Measurements from ENCODE around the gene KRTAP10-1.

KRTAP10-1 gene

GRCh38 chr21:44513389-44514217 lies 26.4 kb downstream of the KRTAP10-1 start:
- DNase-seq (ENCODE audit: low read depth): no peak
- H3K4me3 ChIP-seq (ENCODE audit: low read length): no peak overlapping the region
- TF ChIP-seq CTCF (IDR thresholded peaks at IDR 0.05; ENCODE audit: insufficient read depth, low read depth, low read length, missing control alignments): no peak

DNA sequence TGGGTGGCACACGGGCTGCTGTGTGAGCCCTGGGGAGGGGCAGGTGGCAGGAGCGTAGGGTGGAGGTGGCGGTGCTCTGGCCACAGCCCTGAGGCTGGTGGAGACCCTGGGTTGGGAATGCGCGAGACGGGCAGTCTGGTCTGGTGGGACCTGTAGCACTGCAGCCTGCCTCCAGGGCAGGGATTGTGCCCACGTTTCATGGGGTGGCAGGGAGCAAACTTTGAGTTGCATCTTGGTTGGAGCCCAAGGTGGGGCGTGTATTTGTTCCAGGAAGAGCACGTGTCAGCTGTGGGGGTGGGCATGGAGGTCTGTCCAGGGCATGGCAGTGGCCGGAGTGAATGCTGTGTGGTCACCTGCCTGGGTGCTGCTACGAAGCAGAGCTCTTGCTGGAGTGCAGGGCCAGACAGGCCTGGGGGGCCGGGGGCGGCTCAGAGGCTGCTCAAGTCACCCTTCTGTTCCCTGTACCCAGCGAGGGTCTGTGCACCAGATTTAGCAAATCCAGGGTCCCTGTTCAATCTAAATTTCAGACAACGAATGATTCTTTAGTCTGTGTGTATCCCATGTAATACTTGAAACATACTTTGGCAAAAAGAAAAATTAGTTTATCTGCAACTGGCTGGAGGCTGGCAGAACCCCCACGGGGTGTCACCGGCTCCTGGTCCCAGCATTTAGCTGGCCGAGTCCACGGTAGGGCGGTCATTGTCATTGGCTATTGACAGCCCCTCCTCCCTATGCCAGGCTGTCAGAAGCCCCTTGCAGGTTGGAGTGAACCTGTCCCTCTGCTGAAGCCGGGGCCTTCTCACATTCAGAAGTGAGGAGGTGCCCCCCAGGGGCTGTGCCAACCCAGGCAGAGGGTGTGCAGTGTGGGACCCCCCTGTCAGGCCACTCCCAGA lies 27.3 kb downstream of the KRTAP10-1 start:
- DNase-seq (ENCODE audit: low read depth): no peak
- no peak overlapping the region for H3K4me3 ChIP-seq (ENCODE audit: low read length)
- no peak for TF ChIP-seq CTCF (IDR thresholded peaks at IDR 0.05; ENCODE audit: insufficient read depth, low read depth, low read length, missing control alignments)

- no peak for TF ChIP-seq CTCF (IDR thresholded peaks at IDR 0.05; ENCODE audit: insufficient read depth, low read depth, low read length, missing control alignments)
- no peak overlapping the region for H3K4me3 ChIP-seq (ENCODE audit: low read length)
- DNase-seq (ENCODE audit: low read depth): no peak
Observed at GRCh38 chr21:44511938-44512275, 28.1 kb downstream of the KRTAP10-1 start.

DNA sequence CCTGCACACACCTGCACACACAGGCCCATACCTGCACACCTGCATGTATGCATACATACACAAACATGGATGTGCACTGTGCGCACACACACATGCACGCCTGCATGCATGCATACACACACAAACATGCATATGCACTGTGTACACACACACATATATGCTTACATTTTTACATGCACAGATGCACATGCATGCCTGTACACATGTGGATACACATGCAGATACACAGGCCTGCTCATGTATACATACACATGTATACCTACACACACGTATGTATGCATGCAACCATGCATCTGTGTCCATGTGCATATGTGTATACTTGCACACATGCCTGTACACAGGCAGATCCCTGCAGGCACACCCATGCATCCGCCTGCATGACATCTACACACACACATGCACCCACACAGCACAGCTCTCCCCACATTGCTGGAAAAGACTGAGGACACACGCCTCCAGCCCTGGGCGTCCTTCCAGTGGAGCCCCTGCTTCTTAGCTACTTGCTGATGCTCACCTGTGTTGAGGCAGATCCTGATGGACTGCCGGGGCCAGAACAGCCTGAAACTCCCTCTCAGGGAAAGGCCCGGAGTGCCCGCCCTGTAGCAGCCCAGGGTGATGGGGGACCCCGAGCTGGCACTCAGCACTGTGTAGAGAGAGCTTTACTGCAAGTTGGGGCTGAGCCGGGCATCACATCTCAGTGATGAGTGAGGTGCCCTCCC lies 28.6 kb downstream of the KRTAP10-1 start:
- DNase-seq (ENCODE audit: low read depth): no peak
- TF ChIP-seq CTCF (IDR thresholded peaks at IDR 0.05; ENCODE audit: insufficient read depth, low read depth, low read length, missing control alignments): no peak
- no peak overlapping the region for H3K4me3 ChIP-seq (ENCODE audit: low read length)

- TF ChIP-seq CTCF (IDR thresholded peaks at IDR 0.05; ENCODE audit: insufficient read depth, low read depth, low read length, missing control alignments): peak; percentile 49
- H3K4me3 ChIP-seq (ENCODE audit: low read length): no peak overlapping the region
- peak; percentile 20 for DNase-seq (ENCODE audit: low read depth)
Observed at GRCh38 chr21:44510508-44511218, 29.3 kb downstream of the KRTAP10-1 start.

DNA sequence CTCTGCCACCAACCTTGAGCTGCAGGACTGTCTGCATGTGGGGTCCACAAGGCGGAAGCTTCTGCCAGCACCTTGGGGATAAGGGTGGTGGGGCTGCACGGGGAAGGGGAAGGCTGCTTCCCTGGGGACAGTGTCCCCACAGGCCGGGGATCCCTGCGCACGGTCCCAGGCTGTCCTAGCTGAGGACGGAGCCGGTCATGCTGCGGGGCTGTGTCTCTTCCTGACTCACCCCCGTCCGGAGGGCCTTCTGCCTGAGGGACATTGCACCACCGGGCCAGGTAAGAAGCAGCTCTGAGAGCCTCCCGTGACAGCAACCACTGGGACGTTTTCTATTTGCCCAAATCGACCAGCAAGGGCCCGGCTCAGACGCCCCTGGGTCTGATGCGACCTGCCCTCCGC lies 29.9 kb downstream of the KRTAP10-1 start:
- no peak for TF ChIP-seq CTCF (IDR thresholded peaks at IDR 0.05; ENCODE audit: insufficient read depth, low read depth, low read length, missing control alignments)
- DNase-seq (ENCODE audit: low read depth): no peak
- no peak overlapping the region for H3K4me3 ChIP-seq (ENCODE audit: low read length)
